ENCODE measurements around the gene POLA2.
A peak's percentile ranks its signal among the peaks of the same experiment; 100 is the strongest.
"Not testable (repeated sequence)": the region's sequence is repeated elsewhere in the genome, so short reads cannot be mapped to it uniquely, and the experiment has no call there.

POLA2 gene

DNA sequence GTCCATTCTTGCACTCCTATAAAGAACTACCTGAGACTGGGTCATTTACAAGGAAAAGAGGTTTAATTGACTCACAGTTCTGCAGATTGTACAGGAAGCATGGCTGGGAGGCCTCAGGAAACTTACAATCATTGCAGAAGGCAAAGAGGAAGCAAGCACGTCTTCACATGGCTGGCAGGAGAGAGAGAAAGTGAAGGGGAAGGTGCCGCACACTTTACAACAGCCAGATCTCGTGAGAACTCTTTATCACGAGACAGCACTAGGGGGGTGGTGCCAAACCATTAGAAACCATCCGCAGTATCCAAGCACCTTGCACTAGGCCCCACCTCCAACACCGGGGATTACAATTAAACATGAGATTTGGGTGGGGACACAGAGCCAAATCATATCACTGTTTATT lies 19.4 kb upstream of the POLA2 start:
- no peak for DNase-seq

DNA sequence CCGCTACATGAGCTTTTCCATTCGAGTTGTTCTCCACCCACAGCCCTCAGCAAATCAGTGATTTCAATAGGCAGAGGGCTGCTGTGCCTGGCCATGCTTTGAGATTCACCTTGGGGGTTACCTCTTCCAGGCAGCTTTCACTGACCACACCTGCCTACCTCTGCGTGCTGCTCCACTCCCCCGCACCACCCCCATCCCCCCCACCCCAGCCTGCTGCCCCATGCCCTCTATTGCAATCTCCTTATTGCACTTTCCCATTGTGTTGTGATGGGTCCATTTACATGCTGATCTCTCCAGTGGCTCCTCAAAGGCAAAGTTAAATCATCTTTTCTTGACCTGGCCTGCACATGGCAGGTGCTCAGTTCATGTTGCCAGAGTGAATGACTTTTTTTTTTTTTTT lies 18.0 kb upstream of the POLA2 start:
- DNase-seq, result no peak

DNA sequence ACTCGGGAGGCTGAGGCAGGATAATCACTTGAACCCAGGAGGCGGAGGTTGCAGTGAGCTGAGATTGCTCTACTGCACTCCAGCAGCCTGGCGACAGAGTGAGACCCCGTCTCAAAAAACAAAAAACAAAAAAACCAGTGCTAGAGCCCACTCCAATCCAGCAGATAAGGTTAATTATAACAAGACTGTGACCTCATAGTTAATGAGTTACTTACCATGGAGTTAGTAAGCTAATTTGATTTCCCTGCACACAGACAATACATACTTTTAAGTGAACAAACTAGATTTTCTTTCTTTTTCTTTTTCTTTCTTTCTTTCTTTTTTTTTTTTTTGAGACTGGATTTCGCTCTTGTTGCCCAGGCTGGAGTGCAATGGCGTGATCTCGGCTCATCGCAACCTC lies 16.7 kb upstream of the POLA2 start:
- DNase-seq, result not testable (repeated sequence)

DNA sequence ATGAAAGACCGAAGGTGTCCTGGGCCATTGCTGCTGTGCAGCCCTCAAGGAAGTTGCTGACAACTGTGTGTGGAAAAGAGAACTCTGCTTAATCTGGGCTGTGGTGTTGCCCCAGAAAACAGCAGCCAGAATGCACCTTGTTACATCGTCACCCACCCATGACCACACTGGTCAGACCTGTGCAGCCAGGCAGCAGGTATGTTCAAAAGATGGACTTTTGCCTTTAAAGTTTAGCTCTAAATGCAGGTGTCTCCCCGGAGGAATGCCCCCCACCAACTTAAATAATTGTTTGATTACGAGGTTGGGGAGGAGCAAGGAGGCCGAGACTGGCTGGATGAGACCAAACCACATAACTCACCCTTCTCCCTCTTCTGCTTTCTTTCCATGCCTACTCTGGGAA lies 15.3 kb upstream of the POLA2 start:
- DNase-seq, result no peak

DNA sequence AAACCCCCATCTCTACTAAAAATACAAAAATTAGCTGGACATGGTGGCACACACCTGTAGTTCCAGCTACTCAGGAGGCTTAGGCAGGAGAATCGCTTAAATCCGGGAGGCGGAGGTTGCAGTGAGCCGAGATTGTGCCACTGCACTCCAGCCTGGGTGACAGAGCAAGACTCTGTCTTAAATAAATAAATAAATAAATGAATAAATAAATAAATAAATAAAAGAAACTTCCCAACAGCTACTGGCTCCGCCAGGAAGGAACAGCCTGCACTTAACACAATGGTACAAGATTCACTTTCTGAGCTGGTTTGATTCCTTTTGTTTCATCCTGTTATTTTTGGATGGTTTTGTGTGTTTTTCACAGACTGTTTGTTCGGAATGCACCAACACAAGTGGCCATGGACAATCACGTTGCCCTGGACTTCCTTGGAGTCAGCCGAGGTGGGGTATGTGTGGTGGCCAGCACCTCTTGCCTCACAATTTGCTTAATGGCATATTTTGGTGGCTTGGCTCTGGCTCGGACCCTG lies 13.5 kb upstream of the POLA2 start:
- DNase-seq, result not testable (repeated sequence)

DNA sequence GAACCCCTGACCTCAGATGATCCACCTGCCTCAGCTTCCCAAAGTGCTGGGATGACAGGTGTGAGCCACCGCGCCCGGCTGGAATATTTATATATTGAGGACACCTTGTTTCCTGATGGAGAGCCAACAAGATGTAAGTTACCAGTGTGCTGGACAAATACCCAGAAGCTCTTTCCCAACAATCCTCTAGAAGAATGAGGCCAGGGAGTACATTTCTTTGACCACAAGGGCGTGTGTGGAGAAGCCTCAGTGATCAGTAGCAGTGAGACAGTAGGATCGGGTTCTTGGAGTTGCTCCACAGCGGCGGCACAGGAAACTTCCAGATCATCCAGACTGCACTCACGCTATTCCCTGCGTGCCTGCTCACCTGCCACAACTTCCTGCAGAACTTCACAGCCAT lies 10.3 kb upstream of the POLA2 start:
- no peak for DNase-seq

DNA sequence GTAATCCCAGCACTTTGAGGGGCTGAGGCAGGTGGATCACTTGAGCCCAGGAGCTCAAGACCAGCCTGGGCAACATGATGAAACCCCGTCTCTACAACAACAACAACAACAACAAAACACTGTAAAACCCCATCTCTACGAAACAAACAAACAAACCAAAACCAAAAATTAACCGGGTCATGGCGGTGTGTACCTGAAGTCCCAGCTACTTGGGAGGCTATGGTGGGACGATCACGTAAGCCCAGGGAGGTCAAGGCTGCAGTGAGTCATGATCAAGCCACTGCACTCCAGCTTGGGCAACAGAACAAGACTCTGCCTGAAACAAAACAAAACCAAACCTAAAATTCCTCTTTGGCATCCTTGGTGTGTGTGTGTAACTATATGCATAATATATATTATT lies 7.0 kb upstream of the POLA2 start:
- no peak for DNase-seq

DNA sequence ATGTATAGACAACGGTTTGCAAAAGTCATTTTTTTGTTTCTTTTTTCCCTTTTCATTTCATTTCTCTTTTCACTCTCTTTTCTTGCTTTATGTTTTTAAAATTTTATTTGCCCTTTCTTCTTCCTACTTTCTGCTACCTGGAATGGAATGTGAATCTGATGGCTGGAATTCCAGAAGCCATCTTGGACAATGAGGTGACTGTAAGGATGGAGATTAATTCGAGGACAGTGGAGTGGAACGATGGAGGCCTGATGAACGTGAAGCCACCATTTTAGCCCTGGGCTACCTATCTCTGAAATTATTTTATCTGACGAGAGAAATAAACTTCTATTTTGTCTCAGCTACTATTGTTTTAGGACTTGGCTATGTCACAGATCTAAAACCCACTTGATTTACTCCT lies 2.8 kb upstream of the POLA2 start:
- no peak for DNase-seq

DNA sequence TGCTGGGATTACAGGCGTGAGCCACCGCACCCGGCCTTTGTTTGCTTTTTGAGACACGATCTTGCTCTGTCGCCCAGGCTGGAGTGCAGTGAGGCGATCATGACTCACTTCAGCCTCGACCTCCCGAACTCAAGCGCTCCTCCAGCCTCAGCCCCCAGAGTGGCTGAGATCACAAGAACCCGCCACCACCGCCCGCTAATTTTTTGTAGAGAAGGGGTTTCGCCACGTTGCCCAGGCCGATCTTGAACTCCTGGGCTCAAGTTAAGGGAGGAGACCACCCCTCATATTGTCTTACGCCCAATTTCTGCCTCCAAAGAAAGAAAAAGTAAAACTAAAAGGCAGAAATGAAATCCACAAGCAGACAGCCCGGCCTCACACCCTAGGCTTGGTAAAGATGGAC lies 1.5 kb upstream of the POLA2 start:
- DNase-seq, result no peak

DNA sequence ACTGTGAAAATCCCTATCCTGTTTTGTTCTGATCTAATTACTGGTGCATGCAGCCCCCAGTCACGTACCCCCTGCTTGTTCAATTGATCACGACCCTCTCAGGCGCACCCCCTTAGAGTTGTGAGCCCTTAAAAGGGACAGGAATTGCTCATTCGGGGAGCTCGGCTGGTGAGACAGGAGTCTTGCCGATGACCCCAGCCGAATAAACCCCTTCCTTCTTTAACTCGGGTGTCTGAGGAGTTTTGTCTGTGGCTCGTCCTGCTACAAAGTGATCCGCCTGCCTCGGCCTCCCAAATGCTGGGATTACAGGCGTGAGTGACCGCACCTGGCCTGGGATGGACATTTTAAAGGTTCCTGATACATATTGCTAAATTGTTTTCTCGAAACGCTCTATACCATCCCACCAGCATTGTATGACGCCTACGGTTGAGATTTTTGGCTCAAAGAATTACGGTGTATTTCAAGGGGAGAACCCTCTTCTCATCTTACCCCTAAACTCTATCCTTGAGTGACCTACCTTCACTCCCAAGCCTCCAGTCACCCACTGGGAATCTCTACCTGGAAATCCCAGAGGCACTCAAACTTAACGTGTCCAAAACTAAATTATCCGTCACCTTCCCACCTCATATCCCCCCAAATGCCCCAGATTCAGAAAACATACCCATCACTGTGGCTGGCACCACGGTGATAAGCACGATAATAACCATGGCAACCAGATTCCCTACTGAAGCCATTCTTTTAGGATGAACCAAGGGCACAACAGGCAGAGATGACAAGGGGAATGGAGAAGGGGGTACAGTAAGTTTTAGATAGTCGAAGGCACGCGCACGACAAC lies 789 bp upstream of the POLA2 start:
- DNase-seq, result peak; percentile 66

DNA sequence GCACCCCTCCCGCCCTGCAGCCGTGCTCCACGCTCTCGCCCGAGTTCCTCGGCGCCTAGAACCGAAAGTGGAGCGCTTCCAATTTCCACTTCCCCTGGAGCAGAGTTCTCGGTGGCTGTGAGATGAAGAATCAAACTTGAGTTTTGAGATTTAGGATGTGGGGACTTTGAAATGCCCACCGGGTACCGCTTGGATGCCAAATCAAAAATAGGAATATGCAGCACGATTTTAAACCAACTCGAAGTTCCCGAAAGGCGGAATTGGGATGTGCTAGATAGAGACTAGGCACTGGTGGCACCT lies 569 bp downstream of the POLA2 start:
- no peak for DNase-seq

DNA sequence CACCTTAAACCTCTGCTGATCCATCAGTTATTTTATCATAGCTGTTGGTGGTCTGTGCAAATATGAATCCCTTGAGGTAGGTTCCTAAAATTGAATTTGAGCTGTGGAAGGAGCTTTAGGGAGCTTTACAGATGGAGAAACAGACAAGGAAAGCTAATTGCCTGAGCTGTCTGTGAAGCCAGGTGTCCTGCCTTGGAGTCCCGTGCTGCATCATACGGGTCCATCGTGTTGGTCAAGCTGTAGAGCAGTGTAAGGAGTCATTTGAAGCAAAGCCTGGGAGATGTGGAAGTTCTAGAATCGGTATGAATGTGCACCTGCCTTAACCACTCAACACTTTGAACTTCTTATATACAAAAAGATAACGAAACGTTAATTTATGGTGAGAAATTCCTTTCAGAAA lies 1.0 kb downstream of the POLA2 start:
- DNase-seq, result peak; percentile 18

DNA sequence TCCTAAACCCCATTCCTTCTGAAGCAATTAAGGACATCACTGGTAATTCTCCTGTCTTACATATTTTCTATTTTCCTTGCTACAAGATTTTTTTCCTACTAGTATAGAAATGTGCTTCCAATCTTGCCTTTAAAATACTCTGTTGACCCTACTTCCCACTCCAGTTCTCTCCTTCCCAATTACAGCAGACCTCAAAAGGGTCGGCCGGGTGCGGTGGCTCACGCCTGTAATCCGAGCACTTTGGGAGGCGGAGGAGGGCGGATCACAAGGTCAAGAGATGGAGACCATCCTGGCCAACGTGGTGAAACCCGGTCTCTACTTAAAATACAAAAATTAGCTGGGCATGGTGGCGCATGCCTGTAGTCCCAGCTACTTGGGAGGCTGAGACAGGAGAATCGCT lies 3.0 kb downstream of the POLA2 start:
- DNase-seq, result not testable (repeated sequence)

DNA sequence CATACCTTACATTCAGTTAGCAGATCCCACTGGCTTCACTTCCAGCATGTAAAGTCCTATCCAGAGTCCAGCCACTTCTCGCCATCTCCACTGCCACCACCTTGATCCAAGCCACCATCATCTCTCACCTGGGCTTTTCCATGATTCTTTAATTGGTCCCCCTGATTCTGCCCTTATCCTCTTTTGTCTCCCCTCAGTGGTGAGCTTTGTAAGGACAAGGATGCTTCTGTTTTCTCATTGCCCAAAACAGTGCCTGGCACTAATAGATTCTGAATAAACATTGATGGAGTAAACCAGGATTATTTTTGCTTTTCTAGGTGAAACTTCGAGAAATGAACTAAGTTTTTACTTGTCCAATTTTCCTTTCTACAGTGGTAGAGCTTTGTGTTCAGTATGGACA lies 4.4 kb downstream of the POLA2 start:
- DNase-seq, result peak; percentile 20

DNA sequence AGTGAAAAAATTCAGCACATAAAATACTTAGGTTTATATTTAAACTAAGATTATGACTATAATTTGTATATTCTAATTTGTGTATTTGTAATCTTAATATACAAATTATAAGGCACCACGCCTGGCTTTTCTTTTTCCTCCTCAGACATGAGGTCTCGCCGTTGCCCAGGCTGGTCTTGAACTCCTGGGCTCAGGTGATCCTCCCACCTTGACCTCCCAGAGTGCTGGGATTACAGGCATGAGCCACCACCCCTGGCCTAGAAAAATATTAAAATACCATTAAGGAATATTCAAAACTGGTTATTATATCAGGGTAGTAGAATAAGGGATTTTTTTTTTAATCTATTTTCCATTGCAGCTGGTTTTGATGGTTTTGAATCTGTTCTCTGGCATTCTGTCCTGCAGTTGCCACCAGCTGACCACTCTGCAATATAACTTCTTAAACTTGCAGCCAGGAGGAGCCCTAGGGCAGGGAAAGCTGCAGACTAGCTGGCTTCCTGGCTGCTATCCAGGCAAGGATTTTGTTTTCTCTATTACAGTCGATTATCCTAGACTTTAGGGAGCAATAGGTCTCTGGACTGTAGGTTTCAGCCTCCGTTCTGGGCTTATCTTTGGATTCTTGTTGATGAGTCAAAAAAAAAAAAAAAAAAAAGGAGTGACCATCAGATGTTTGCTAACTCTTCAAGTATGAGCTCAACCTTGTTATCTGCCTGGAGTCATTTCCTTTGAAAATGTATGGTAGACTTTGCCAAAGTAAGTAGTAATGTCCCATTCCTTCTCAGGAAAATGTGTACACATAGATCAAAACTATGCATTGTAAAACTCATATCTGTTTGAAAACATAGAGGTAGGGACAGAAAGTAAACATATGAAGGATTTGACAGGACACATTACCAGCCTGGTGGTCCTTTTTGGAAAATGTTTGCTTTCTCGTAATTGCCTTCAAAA lies 13.2 kb downstream of the POLA2 start:
- peak; percentile 66 for DNase-seq

DNA sequence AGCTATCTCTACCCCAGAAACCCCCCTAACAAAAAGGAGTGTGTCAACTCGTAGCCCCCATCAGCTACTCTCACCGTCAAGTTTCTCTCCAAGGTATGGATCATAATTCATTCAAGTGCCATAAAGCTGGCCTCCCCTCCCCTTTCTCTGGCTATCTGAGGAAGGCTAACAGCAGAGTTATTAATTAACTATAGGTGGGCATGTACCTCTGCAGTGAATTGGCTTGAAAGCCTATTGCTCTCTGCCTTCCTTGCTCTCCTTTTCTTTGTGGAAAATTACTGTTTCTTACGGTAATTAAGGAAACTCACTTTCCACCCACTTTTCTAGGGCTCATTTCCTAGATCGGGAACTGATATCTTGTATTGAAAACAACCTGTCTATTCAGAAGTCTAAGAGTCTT lies 14.1 kb downstream of the POLA2 start:
- no peak for DNase-seq

DNA sequence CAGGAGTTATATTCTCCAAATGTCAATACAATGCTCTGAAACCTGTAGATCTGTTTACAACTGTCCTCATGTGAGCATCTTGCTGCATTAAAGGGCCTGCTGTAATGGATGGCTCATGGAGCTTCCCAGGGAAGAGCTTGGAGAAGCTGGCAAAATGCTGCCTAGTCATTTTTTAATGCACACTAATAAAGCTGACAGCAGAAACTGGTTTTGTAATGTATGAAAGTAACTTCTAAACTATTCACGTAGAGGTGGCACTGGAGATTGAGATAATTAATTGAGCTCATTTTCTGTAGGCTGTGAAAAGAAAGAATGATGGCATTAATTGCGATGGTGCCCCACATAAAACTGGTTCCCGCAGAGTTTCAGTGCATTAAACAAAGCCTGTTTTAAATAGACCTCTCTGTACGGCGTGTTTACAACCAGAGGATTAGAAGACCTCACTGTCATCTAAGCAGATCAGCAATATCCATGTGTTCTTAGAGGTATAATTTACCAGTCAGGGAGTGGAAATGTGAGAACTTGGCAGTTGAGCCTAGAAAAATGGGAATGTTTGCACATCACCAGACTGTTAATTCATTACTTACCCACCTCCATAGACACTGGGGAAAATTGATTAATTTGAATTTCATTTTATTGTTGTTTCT lies 16.0 kb downstream of the POLA2 start:
- DNase-seq, result peak; percentile 90

DNA sequence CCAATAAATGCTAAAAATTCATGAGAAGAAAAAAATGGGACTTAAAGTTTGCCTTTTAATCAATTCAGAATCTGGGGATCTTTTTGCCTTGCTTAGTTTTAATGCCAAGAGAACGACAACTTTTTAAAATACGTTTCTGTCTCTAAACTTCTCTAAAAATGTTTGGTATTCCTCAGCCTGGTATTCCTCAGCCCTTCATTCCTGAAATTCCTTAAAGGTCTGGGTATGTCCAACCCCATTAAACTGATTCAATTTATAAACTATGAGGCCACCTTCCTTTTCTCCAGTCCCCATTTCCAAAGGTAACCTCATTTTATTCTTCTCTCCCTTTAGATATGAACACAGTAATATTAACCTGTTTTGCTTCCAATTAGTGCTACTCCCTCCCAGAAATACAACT lies 16.6 kb downstream of the POLA2 start:
- no peak for DNase-seq

DNA sequence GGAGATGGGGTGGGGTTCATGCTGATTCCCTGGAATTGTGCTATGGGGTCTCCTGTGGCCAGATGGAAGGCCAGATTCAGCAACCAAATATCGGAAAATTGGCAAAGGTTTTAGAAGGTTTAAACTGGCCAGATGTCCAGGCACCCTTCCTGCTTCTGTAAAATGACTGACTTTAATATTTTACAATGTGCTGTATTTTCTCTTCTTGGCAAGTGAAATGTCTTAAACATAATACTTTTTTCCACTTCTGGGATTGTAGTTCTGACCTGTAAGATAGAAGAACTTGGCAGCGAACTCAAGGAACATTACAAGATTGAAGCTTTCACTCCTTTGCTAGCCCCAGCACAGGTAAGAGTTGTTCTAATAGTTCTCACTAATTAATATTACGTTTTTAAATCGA lies 17.5 kb downstream of the POLA2 start:
- DNase-seq, result no peak

DNA sequence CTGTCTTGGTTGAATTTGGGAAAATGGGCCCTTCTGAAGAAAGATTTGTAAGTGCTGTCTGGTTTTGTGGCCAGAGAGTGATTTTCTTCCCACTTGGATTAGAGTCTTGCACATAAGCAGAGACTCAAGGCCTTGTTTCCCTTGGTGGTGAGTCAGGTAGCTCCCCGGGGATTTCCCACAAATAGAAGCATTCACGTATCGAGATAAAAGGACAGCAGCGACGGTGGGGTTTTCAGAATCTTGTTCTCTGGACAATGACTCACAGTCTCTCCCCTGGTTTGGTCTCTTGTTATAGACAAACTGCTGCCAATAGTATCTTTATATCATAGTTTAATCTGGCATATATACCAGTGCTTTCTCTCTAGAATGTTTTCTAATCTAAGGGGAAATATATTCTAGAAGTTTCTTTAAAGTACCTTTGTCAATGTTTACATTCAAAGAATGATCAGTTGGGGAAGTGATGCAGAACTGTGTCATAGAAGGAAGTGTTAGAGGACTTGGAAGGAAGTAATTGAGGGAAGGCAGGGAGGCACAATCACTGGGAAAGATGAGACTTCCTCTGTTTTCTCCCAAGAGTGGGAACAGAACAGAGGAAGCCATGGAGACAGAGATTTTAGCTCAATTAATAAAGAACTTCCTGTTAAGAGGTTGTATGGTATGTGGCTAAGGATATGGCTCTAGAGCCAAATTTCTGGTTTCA lies 18.1 kb downstream of the POLA2 start:
- no peak for DNase-seq

DNA sequence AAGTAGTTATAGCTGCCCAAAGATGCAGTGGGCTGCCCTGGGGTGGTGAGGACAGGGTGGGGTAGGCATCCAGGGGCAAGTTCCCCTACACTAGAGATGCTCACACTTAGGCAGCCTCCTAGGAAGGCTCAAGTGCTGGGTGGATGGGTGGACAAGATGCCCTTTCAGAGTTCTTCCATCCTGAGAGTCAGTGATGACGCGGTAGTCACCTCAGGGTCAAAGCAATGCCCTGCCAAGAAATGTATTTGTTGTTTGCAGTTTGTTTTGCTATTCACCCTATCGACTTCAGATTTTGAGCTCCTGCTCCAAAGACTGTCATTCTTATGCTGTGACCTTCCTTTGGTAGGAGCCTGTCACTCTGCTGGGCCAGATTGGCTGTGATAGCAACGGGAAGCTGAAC lies 18.9 kb downstream of the POLA2 start:
- no peak for DNase-seq

DNA sequence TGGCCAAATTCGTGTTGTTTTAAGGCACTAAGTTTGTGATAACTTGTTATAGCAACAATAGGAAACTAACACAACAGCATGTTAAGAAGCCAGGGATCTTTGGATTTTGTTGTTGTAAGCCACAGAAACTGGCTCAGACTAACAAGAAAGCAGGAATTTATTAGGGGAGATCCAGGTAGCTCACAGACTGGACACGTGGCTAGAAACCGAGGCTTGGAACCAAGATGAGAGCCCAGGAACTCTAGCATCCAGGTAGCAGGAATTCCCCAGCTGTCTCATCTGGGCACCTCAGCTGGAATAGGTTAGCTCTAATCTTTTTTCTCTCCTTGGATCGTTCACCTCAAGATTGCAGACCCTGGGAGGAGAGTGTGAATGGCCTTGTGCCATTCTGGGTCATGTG lies 24.9 kb downstream of the POLA2 start:
- DNase-seq, result no peak

DNA sequence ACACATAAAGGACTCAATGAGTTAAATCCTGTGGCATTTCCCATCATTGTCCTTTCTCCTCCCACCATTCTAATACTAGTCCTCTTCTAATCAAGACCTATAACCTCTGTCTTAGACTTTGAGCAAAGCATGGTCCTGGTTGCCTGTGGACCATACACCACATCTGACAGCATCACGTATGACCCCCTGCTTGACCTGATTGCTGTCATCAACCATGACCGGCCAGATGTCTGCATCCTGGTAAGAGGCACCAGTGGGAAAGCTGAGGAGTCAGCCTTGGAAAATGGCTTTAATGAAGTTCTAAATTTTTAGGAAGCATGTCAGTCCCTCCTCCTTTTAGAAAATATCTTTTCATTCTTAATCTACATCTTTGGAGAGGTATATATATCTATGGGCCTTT lies 25.8 kb downstream of the POLA2 start:
- DNase-seq, result no peak
